Ramos (cell line): Measurements from ENCODE around the gene NMUR2.

Experiments used
- in situ Hi-C: fragments of 300-500 bp; cut with MboI; formaldehyde crosslinking; loops from one replicate; pipeline ENCODE4 v1.14.3; 2022; ENCODE audit warnings: low sequenced_read_pairs; ENCODE audit not compliant: unreplicated experiment

Gene NMUR2, protein sequence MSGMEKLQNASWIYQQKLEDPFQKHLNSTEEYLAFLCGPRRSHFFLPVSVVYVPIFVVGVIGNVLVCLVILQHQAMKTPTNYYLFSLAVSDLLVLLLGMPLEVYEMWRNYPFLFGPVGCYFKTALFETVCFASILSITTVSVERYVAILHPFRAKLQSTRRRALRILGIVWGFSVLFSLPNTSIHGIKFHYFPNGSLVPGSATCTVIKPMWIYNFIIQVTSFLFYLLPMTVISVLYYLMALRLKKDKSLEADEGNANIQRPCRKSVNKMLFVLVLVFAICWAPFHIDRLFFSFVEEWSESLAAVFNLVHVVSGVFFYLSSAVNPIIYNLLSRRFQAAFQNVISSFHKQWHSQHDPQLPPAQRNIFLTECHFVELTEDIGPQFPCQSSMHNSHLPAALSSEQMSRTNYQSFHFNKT

DNA sequence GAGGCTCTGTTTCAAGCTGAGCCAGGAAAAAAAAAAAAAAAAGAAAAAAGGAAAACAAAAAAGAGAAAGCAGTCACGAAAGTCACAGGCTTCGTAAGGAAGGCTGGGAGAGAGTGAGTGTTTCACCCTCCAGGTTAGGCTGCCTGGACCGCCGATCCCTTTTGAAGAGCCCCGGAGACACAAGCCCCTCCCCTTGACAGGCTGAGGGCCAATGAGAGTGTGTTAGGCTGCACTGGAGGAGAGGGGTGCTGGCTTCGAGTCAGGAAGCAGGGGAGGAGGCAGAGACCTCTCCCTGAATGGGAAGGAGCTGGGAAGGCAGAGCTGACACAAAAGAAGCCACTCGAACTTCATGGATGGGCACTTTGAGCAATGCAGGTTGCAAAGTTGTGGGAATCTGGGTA, at the start of gene NMUR2:
NMUR2 (minus strand) TSS at position 135 of the 400 bp plus-strand sequence. CDS start 166 bp downstream, outside the sequence.
- in situ Hi-C loops: no loop called here

DNA sequence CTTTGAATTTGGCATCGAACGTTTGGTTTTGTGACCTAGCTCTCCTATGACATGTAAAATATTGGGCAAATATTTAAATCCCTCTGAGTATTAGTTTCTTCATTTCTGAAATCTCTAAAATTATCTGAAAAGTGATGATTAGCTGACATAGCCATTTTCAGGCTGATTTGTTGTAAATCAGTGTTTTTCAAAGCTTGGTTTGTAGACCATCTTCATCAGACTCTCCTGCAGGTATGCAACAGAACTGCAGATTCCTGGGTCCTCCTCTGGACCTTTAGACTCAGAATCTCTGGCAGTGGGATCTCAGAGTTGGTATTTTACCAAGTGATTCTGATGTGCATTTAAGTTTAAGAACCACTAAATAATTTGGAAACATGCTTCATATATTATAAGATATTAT, 38.9 kb upstream of the NMUR2 start:
- in situ Hi-C loops: no loop called here

DNA sequence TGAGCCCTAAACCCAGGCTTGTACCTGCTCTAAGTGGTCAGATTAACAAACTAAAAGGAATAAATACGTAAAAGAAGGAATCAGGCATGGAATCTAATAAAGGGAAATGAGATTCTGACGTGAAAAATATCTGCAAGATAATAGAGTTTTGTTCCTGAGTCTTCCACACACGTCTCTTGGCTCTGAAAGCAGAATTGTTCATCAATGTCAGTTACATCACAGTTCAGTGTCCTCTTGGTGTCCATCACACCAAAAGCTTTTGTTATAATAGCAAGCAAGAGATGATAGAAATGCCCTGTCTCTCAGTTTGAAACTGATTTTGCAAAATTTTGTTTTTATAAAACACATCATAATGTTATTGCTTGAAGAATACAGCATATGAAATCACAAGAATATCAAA, 34.7 kb upstream of the NMUR2 start:
- in situ Hi-C loops: no loop called here

DNA sequence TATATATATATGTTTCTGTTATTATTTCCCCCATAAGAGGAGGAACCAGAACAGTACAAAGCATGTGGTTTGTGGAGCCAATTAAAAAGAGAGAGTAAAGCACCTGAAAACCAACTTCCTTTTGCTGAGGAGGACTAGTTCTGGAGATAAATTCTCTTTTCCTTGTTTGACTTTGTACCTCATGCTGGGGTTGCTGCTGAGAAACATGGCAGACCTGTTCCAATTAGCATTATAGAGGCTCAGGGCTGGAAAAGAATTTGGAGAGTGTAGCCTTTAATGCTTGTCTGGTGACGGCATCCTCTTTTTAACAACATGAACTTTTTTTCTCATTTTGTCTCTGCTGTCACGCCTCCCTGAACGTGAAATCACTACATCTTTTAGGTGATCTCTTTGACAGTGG, 32.8 kb upstream of the NMUR2 start:
- in situ Hi-C loops: no loop called here

DNA sequence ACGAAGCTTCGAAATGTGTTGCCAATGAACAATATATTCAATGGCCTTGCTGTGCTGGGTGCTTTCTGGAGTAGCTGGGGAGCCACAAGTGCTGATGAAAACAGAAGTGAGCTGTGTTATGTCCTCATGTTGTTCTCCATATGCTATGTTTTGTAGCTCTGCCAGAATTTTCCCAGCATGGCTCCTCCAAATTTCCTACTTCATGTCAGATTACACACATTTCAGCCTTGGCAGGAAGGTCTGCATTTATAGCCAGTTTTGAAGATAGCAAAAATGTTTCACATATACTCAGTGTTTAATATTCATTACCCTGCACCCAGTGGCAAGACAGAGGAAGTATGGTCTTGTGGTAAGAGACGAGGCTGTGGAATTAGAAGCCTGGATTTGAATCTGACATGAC, 22.6 kb upstream of the NMUR2 start:
- in situ Hi-C loops: no loop called here

DNA sequence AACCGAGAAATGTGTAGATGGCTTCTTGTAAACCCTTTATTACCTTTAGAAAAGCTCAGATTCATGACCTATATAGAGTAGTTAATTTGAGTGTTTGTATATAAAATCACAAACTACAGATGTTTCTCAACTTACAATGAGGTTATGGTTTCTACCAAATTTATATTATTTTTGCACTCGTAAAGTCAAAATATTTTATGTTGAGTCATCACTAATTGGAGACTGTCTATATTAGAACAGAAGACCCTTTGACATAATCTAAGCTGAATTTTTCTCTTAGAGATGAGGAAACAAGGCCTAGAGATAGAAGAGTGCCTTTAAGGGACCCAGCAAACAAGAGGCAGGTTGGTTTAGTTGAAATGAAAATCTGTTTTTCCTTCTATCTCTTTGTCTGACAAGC, 20.0 kb upstream of the NMUR2 start:
- in situ Hi-C loops: no loop called here

DNA sequence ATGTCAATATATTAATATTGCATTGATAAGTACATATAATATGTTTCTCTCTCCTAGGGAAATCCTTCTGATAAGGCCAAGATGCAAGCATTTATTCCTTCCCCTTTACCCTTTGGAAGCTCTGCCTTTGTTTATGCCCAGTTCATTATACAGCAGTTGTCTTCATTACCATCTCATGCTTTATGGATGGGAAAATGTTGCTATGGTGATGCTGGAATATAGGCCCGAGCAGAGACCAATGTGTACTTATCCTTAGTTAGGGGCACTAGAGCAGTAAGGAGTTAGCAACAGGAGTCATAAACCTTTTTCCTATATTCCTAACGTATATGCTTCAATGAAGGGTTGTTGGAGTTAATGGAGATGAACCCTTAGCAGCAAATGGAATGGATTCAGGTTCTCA, 19.4 kb upstream of the NMUR2 start:
- in situ Hi-C loops: no loop called here

DNA sequence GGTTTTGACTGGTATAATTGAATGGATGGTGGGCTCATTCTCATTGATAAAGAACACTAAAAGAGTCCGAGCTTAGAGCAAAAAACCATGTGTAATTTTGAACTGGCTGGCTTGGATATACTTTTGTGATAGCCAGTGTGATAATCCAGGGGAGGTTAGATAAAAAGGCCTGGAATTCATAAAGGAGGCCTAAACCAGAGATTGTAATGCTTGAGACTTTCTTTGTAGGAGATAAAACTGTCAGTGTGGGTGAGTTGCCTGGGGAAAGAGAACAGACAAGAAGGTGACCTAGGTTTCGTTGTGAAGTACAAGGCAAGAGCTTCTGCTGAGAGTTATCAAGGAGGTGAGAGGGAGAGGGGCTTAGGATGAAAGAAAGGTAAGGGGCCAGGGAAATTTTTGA, 17.0 kb upstream of the NMUR2 start:
- in situ Hi-C loops: no loop called here

DNA sequence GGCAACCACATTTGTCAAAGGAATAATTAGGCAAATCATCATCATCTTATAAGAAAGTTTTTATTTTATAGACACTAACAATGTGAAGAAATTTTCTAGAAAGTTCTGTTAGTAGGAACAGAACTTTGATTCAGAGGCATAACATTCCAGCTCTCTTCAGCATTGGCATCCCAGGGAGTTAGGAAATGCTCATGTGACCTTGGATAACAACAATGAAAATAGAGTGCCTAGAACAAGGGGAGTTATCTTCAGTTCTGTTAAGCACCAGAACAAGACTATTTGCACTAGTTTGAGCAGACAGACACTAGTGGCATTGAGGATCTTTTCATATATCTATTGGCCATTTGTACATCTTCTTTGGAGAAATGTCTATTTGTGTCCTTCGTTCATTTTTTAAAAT, 7.0 kb upstream of the NMUR2 start:
- in situ Hi-C loops: no loop called here

DNA sequence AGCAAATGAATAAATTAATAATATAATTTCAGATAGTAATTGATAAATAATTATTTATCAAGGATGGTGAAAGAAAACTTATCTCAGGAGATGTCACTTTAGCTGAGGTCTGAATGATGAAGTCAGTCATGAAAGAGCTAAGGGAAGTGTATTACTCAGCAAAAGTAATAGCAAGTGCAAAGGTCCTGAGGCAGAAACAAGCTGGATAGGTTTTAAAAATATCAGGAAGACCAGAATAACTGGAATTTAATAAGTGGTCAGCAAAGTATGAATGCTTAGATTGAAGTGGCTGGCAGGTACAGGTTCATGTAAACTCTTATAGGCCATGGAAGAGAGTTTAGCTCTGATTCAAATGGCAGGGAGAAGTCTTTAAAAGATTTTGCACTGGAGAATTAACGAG, 1.0 kb upstream of the NMUR2 start:
- in situ Hi-C loops: no loop called here

DNA sequence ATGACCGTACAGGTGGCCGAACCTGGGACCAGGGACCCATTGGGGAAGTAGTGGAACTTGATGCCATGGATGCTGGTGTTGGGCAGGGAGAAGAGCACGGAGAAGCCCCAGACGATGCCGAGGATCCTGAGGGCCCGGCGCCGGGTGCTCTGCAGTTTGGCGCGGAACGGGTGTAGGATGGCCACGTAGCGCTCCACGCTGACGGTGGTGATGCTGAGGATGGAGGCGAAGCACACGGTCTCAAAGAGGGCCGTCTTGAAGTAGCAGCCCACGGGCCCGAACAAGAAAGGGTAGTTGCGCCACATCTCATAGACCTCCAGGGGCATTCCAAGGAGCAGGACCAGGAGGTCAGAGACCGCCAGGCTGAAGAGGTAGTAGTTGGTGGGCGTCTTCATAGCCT, 585 bp downstream of the NMUR2 start:
- in situ Hi-C loops: no loop called here

DNA sequence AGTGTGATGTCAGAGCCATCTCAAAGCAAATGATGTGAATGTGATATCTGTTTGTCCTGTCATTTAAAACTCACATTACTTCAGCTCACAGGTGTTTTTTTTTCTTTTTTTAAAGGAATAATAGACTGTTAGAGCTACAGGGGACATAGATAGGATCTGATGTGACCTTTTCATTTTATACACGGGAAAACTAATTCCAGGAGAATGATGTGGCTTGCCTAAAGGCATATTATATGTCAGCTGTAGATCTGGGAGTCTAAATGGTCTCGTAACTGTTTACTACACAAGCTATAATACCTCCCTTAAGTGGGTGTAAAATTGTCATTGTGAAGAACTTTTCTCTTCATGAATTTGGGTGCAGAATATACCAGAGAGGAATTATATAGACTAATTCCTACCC, 2.0 kb downstream of the NMUR2 start:
- in situ Hi-C loops: no loop called here

DNA sequence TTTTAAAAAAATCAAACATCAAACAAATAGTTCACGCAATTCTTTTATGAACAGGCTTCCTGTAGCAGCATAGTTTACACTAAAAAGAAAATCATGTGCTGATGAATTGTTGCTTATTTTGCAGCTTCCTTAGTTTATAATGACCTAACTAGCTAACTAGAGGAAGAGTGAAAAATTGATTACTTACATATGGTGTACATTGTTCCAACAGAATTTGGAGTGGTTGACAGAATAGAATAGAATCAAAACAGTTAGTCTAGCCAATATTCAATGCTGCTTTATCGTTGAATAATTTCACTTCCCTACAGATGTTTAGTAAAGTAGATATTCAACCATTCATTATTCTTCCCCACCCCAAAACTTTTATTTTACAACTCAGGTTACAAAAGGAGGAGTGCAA, 4.2 kb downstream of the NMUR2 start:
- in situ Hi-C loops: no loop called here

DNA sequence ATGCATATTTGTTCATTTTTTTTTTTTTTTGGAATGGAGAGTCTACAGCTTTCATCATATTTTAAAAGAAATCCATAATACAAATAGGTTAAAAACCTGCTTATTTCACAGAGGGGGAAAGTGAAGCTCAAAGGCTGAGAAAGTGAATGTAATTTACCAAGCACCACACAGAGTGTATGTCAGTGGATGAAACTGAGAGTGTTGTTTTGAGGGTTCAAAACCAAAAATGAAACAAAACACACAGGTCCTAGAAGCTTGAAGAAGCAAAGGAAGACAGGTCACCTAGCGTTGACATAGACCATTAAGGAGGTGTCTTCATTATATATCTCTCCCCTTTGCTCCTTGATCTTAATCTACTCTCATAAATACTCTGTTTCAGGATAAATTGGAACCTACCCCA, 7.5 kb downstream of the NMUR2 start:
- in situ Hi-C loops: no loop called here

DNA sequence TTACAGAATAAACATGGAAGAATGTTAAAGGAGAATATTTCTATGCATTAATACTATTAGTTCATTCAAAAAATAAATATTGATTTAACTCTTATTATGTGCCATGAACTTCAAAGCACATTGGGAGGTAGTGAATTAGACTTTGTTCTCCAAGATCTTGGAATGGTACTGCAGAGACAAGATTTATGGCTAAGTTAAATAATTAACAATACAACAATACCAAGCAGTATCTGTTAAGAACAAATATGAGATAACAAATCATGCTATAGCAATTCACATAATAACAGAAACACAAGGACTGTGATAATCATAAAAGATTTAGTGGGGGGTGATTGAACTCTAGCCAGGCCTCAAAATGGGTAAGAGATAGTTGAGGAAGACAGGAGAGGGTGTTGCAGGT, 11.6 kb downstream of the NMUR2 start:
- in situ Hi-C loops: no loop called here

DNA sequence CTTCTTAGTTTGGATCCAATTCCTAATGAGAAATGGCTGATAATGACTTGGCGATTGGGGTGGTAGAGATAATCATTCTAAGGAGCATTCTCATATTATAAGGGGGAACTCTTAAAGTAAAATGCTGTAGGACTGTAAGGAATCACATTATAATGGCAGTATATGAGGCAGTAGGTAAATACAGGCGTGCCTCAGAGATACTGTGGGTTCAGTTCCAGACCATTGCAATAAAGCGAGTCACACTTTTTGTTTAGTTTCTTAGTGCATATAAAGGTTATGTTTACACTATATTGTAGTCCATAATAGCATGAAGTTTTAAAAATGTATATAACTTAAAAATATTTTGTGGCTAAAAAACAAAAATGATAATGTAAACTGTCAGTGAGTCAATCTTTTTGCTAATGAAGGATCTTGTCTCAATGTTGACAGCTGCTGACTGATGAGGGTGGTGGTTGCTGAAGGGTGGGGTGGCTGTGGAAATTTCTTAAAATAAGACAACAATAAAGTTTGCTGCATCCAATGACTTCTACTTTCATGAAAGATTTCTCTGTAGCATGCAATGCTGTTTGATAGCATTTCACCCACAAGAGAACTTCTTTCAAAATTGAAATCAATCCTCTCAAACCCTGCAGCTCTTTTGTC, 15.8 kb downstream of the NMUR2 start:
- in situ Hi-C loops: no loop called here

DNA sequence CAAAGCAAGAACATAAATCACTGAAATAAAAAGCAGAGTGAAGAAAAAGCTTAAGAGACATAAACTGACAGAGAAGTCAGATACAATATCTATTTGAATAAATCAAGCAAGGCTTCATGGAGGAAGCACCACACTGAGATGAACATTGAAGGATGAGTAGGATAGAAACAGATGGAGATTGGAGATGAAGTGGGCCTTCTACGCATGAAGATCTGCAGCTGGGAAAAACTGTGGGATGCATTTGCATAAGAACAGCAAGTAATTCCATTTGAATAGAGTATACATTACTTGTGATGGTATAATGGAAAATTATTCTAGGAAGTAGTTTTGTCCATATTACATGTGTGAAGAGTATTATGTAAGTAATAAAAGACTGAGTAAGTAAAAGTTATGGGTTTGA, 16.5 kb downstream of the NMUR2 start:
- in situ Hi-C loops: no loop called here

DNA sequence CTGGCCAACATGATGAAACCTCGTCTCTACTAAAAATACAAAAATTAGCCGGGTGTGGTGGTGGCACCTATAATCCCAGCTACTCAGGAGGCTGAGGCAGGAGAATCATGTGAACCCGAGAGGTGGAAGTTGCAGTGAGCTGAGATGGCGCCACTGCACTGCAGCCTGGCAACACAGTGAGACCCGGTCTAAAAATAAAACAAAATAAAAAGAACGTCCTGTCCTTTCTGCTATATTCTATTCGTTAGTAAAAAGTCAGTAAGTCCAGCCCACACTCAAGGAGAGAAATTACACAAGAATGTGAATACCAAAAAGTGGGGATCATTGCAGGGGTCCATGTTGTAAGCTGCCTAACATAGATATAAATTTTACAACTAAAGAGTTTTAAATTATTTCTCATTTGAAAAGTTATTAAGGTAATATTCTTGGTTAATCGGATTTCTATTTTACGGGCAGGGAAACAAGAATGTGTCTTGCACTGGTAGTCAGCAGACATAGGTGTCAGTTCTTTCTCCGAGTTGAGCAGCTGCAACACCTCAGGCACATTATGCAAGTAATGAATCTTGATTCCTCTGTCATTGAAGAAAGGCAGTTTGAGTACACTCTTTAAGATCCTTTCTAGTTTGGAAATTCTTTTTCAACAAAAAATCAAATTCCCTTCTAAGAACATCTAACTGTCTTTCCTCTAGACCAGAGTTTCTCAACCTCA, 24.5 kb downstream of the NMUR2 start:
- in situ Hi-C loops: no loop called here

DNA sequence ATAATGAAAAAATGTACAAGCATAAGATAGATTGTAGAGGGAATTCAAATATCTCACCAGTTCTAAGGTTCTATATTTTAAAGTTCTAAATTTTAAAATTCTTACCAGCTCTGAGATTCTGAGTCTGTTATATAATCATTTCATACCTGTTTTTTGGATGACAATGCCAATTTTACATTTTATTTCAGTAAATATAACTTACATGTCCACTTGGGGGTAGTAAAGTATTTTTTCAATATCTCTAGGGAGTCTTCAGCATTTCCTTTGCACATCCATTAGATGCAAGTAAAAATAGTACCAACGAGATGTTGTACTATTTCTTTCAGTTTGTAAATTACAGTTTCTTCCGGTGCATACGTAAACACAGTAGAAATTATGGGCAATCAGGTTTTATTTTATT, 25.7 kb downstream of the NMUR2 start:
- in situ Hi-C loops: no loop called here

DNA sequence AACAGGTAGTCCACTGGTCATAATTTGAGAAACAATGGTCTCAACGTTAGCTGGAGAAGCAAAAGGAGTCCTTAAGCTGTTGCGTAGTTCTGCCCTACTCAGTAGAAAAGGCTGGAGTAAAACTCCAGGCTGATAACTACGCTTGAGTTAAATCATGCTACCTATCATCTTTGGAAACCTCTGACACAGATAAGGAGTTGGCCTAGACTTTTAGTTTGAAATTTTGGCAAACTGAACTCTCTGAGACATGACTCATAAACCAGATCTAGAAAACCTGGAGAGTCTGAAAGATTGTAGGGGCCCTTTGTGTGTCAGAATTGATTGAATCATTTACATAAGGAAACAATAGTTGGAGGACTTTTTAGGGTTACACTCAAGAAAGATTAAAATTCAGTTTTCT, 26.3 kb downstream of the NMUR2 start:
- in situ Hi-C loops: no loop called here

DNA sequence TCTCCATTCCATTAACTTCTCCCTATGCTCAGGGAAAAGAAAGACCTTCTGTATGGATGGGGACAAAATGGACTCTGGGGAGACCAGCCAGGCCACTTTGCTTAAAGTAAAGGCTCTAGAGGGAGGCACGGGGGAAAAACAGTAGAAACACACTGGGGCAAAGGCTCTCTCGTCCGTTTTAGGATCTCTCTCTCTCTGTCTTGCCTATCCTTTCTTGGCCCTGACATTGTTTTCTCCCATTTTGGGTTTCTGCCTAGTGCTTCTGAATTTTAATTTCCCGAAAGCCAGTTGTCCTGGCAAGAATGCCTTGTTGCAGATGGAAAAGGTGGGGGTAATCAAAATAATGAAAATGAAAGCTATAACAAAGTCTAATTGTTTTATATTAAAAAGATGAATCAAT, 28.2 kb downstream of the NMUR2 start:
- in situ Hi-C loops: no loop called here
